Lung (tissue), 12 donors: ENCODE data around the gene MSRB1. TPM values are rescaled to one million over a fixed set of nuclear protein-coding genes. Genes with fewer than 3 reads are reported as not detected.

Source experiments
- ATAC-seq: fragments of 200-7000 bp; cut with Tn5 transposase; one replicate; pipeline ENCODE4 v1.9.1; 2020; ENCODE audit warnings: moderate number of reproducible peaks; ENCODE audit not compliant: insufficient read depth, low FRiP score
- DNase-seq, 3 donors: peaks; one replicate each; pipeline ENCODE4 v3.0.0-alpha.2; 2013 to 2017
- H3K27ac ChIP-seq, 2 donors: one replicate each; pipeline ENCODE4 v1.5.1; 2013; ENCODE audit warnings: mild to moderate bottlenecking in 2 of 2, moderate library complexity in 2 of 2, control low read depth in 1 of 2, inconsistent platforms in 1 of 2, low read depth in 1 of 2, low read length in 1 of 2
- H3K27me3 ChIP-seq, 3 donors: one replicate each; pipeline ENCODE4 v1.5.1; 2013; ENCODE audit warnings: low read length in 2 of 3; ENCODE audit not compliant: control insufficient read depth in 3 of 3, insufficient read depth in 3 of 3
- H3K36me3 ChIP-seq, 4 donors: one replicate each; pipeline ENCODE4 v1.5.1; 2013; ENCODE audit warnings: low read length in 4 of 4, mild to moderate bottlenecking in 1 of 4, moderate library complexity in 1 of 4; ENCODE audit not compliant: control insufficient read depth in 4 of 4, insufficient read depth in 4 of 4
- H3K4me1 ChIP-seq, 5 donors: one replicate each; pipeline ENCODE4 v1.5.1; 2013; ENCODE audit warnings: low read length in 5 of 5, mild to moderate bottlenecking in 2 of 5, moderate library complexity in 1 of 5; ENCODE audit not compliant: control insufficient read depth in 5 of 5, insufficient read depth in 5 of 5
- H3K4me3 ChIP-seq: one replicate; pipeline ENCODE4 v1.5.1; 2013; ENCODE audit warnings: mild to moderate bottlenecking, control low read depth, moderate library complexity
- H3K9ac ChIP-seq, 2 donors: one replicate each; pipeline ENCODE4 v1.5.1; 2013; ENCODE audit warnings: low read length in 2 of 2, control low read depth in 1 of 2; ENCODE audit not compliant: insufficient read depth in 1 of 2
- H3K9me3 ChIP-seq, 4 donors: one replicate each; pipeline ENCODE4 v1.5.1; 2013; ENCODE audit warnings: low read length in 3 of 4, mild to moderate bottlenecking in 1 of 4, moderate library complexity in 1 of 4; ENCODE audit not compliant: control insufficient read depth in 4 of 4, insufficient read depth in 3 of 4
- CTCF ChIP-seq: IDR thresholded peaks from 2 replicates; pipeline ENCODE4 v1.5.1; 2012; ENCODE audit warnings: mild to moderate bottlenecking; ENCODE audit errors: control extremely low read depth, extremely low read depth
- WGBS, 2 donors: extraction: QIAGEN DNeasy Blood & Tissue Kit; methylation state at CpG; one replicate each; pipeline ENCODE4 v1.1.7; 2013; 5-methylcytosine and 5-hydroxymethylcytosine counted together
- polyA plus RNA-seq, 2 donors: library from polyadenylated mRNA; stranded (reverse); fragments of 200-250 nt; gene quantifications; one replicate each; pipeline ENCODE4 v1.2.1, GENCODE V29; 2013
- total RNA-seq, 2 donors: library from RNA; depleted of rRNA in 1 of 2; stranded (reverse); fragments of >200 nt in 1 of 2; gene quantifications; one replicate each; pipeline ENCODE4 v1.2.1, GENCODE V29; 2014 to 2021
- donor health status: control.
- donor health status: control.
- donor health status: Bipolar disorder and iron deficiency.
- donor health status: healthy.
- donor health status: DM: yes; HTN: yes; CAD: no.

Gene MSRB1
- total and polyA plus RNA-seq, 4 donors = 11.1 to 164 (median 51.2) TPM

- Histone ChIP-seq H3K27me3 (peaks cover 7 to 47% (median 38%) of the 10 kb centered on the region in 3 donors), H3K4me1 (peaks cover 0 to 12% (median 0%) of the 10 kb centered on the region in 5 donors), H3K27ac (no peak overlapping the region), H3K9me3 (peaks cover 0 to 4% (median 0%) of the 10 kb centered on the region in 4 donors), H3K36me3 (no peaks in the 10 kb centered on the region), H3K9ac (no peak overlapping the region), H3K4me3 (no peak overlapping the region)
- ATAC-seq = no peak
- no peak for DNase-seq
- WGBS, 2 donors = 13 to 14% methylated on average over 3 to 5 of the region's 5 CpGs
- no peak for TF ChIP-seq CTCF
Measured at GRCh38 chr16:1916640-1916990, 26.4 kb downstream of the MSRB1 start.

GRCh38 chr16:1915732-1916639 lies 27.0 kb downstream of the MSRB1 start:
- Histone ChIP-seq H3K9me3 (peaks cover 0 to 4% (median 0%) of the 10 kb centered on the region in 4 donors), H3K4me1 (peaks cover 0 to 12% (median 0%) of the 10 kb centered on the region in 5 donors), H3K27ac (no peak overlapping the region), H3K27me3 (peaks cover 7 to 46% (median 32%) of the 10 kb centered on the region in 3 donors), H3K36me3 (no peaks in the 10 kb centered on the region), H3K9ac (no peak overlapping the region), H3K4me3 (no peak overlapping the region)
- ATAC-seq (no peak), DNase-seq (no peak)
- TF ChIP-seq CTCF = no peak
- whole genome bisulfite sequencing, 2 donors = 64 to 67% methylated on average over 24 to 25 of the region's 25 CpGs

DNA sequence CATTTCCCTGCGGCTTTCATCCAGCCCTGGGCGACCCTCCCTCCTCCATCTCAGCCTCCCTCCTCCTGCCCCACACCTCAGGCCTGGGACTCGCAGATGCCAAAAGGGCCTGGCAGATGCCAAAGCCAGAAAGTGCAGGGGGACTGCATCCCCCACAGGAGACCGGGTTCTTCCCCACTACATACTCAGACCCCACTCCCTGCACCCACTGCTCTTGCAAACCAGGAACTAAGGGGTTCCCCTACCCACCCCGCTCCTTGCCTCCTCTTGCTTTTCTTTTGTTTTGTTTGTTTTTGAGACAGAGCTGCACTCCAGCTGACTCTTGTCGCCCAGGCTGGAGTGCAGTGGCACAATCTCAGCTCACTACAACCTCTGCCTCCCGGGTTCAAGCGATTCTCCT lies 28.0 kb downstream of the MSRB1 start:
- peaks cover 0 to 10% (median 0%) of the 10 kb centered on the region in 5 donors for H3K4me1 ChIP-seq
- TF ChIP-seq CTCF = no peak
- no peak overlapping the region for H3K9ac ChIP-seq
- peaks cover 0 to 4% (median 0%) of the 10 kb centered on the region in 4 donors for H3K9me3 ChIP-seq
- no peak for DNase-seq
- peaks cover 7 to 36% (median 24%) of the 10 kb centered on the region in 3 donors for H3K27me3 ChIP-seq
- no peak overlapping the region for H3K27ac ChIP-seq
- no peak overlapping the region for H3K4me3 ChIP-seq
- ATAC-seq = no peak
- 46 to 53% methylated on average over 8 of the region's 8 CpGs for WGBS, 2 donors
- H3K36me3 ChIP-seq = no peaks in the 10 kb centered on the region
